ENCODE data around the gene TOR1AIP2.

GRCh38 chr1:179818743-179819173 is 58.8 kb downstream of the TOR1AIP2 start:
- TF ChIP-seq CTCF (IDR thresholded peaks at IDR 0.05), result no peak
- no peak for TF ChIP-seq EP300 (IDR thresholded peaks at IDR 0.05)
- TF ChIP-seq POLR2AphosphoS5 (IDR thresholded peaks at IDR 0.05), result no peak
- no peak for TF ChIP-seq POLR2A (IDR thresholded peaks at IDR 0.05)
